GM21526 (cell line): ENCODE measurements around the gene RFX7.
"Not testable (repeated sequence)": the region's sequence is repeated elsewhere in the genome, so short reads cannot be mapped to it uniquely, and the experiment has no call there.

Source experiments
- ATAC-seq: cut with Tn5 transposase; IDR thresholded peaks from one replicate; pipeline ENCODE4 v1.9.1; 2021; ENCODE audit warnings: moderate library complexity; ENCODE audit not compliant: unreplicated experiment, low FRiP score

RFX7 gene

DNA sequence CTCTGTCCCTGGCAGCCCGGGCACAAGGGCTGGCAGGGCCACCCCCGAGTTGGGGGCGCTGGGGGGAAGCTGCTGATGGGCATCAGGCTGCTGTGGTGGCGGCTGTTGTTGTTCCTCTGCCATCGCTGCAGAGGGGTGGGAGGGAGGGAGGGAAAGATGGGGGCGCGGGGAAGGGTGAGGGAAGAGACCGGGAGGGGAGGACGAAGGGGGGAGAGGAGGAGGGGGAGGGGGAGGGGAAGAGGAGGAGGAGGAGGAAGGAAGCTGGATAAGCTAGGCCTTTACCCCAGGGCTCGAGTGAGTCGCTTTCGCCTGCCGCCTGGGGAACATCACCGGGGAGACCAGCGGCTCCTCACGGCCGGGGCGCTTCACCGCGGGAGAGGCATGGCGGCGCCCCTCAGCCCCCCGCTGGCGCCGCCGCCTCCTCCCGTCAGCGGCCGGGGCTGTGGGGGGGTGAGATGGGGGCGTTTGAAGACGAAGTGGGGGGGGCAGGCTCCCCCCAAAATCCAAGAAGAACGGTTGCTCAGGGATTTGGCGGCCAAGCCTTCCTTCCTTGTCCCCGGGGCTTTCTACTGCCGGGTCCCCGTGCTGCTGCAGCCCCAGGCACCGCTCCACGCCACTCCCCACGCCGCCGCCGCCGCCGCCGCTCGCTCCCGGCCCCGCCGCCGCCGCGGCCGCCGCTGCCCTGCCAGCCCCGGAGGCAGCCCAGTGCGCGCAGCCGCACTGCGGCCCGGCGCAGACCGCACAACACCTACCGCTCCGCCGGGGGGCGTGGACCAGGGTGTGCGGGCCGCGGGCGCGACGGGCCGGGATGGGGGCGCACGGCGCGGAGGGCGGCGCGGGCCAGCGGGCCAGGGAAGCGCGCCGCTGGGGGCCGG, at the start of gene RFX7:
Gene RFX7 (minus strand): TSS at position 717 of the 875 bp plus-strand sequence. CDS start 594 bp downstream, at position 123.
- peak; percentile 54 for ATAC-seq

GRCh38 chr15:56292546-56293316, 49.1 kb upstream of the RFX7 start:
- ATAC-seq: no peak

DNA sequence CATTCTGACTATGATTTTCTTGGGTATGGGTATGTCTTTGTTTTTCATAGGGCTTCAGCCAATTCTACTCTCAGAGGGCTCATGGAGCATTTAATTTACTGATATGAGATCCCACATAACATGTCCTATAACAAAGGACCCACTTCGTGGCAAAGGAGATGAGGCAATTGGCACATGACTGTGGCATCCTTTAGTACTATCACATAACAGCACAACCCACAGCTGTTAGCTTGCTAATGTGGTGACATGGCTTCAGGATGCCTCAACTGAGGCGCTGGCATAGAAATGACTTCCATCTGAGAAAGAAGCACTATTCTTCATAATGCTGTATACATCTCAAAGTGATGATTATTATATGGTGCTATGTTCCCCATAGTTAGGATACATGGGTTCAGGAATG, 48.1 kb upstream of the RFX7 start:
- ATAC-seq: no peak

DNA sequence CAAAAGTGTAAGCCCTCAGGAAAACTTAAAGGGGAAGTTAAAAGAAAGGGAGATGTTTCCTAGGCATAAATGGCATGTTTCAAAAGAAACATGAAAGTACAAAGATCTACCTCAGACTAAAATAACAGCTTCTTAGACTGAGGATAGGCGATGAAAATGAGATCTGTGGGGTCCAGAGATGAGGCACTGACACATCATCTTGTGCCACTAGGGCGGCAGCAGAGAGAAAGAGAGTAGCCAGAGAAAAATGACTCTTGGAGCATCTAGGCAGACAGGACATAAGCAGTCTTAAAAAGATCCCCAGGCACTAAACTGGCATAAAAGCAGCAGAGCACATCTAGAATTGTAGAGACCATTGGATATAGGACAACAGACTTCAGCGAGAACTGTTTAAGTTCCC, 42.5 kb upstream of the RFX7 start:
- ATAC-seq: no peak

GRCh38 chr15:56281145-56281544, 37.5 kb upstream of the RFX7 start:
- no peak for ATAC-seq

GRCh38 chr15:56273724-56274123, 30.0 kb upstream of the RFX7 start:
- no peak for ATAC-seq

DNA sequence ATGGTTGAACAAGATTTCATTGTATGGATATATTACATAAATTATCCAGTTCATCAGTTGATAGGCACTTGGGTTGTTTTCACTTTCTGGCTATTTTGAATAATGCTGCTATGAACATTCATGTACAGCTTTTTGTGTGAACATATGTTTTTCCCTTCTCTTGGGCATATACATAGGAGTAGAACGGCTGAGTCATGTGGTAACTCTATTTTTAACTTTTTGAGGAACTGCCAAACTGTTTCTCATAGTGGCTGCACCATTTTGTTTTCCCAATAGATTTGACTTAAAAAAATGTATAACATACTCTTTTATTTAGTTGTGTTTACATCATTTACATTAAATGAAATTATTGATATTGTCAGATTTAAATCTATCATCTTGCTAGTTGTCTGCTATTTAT, 28.8 kb upstream of the RFX7 start:
- no peak for ATAC-seq

GRCh38 chr15:56266465-56266864, 22.8 kb upstream of the RFX7 start:
- ATAC-seq: not testable (repeated sequence)

GRCh38 chr15:56261854-56262509, 18.3 kb upstream of the RFX7 start:
- ATAC-seq: no peak

DNA sequence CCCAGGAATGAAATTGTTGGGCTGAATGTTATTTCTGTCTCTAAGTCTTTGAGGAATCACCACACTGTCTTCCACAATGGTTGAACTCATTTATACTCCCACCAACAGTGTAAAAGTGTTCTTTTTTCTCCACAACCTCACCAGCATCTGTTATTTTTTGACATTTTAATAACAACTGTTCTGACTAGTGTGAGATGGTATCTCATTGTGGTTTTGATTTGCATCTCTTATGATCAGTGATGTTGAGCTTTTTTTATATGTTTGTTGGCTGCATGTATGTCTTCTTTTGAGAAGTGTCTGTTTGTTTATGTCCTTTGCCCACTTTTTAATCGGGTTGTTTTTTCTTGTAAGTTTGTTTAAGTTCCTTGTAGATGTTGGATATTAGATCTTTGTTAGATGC, 13.6 kb upstream of the RFX7 start:
- ATAC-seq: not testable (repeated sequence)

DNA sequence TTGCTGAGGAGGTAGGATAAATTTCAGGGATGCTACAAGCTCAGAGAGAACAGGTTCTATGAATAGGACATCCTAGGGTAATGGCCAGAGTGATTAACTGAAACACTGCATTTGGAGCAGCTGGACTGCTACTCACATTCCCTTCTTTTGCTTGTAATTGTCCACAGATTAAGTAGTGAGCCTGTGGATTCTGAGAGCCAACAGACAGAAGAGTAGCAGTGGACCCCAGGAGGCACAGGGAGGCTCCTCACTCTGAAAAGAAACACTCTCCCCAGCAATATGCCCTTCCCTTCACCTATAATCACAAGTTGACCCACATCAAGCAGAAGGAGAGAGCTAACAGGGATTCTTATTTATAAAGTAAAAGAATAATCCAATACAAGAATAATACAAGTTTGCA, 10.6 kb upstream of the RFX7 start:
- no peak for ATAC-seq

DNA sequence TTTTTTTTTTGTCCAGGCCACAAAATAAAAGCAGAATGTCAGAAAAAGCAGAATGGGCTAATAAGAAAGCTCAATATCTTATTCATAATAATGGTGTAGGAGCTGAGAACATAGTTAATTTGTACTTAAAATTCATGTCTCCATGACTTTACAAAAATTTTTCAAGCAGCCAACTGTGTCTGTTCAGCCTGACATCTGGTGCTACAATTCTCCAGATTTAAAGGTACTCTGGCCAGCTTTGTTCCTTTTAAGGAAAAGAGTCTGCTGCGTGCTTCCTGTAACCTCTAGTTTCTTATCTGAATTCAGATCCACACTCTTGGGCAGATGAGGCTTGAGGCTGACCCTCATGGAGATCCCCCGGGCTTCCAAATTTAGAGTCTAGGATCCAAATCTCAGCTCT, 8.7 kb upstream of the RFX7 start:
- ATAC-seq: no peak

DNA sequence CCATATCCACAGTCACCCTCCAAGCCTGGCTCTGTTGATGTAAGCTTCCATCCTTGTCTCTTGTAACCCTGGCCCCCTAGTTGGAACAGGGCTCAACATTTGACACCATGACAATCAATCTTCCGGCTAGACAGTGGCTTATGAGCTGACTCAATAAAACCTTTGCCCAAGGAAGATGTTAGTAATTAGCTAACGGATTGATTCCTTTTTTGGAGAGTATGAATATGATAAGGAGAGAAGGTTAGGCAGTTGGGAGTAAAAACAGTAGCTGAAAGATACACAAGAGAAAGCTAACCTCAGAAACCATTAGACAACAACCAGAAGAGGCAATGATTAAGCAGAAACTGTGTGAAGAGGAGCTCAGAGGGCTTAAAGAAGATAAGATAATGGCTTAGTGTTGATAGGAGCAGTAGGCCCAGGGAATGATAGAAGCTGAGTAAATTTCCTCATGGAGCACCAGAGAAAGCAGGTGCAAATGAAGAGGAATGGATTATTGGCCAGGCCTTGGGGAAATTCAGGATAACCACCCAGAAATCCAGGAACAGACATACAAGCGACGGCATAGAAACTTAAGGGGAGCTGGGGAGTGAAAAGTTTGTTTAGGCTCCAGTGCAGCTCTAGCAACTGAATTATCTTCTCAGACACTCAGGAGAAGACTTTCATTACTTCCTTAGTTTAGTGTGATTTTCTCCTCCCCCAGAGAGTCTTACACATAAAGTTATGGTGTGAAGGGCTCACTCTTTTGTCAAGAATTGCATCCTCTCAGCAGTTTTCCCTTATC, 7.8 kb upstream of the RFX7 start:
- ATAC-seq: no peak

DNA sequence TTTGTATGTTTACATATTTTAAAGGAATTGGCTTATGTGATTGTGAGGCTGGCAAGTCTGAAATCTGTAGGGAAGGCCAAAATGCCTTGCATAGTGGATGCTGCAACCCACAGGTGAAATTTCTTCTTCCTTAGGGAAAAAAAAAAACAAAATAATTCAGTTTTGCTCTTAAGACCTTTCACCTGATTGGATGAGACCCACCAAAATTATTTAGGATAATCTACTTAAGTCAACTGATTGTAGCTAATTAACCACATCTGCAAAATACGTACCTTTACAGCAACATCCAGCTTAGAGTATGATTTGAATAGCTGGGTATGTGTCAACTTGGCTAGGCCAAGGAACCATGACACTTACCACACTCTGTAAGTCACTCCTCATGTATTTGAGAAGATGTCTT, 6.9 kb upstream of the RFX7 start:
- no peak for ATAC-seq

GRCh38 chr15:56249092-56249491, 5.4 kb upstream of the RFX7 start:
- ATAC-seq: no peak

GRCh38 chr15:56248311-56248992, 4.8 kb upstream of the RFX7 start:
- no peak for ATAC-seq

GRCh38 chr15:56247266-56247665, 3.6 kb upstream of the RFX7 start:
- ATAC-seq: no peak

- peak; percentile 61 for ATAC-seq
These were observed 2.5 kb upstream of the RFX7 start for GRCh38 chr15:56245871-56246814.
